GM23338 (cell line): ENCODE results near the gene EIF5A. TPM values are rescaled to one million over a fixed set of nuclear protein-coding genes. Genes with fewer than 3 reads are reported as not detected.

Experiments
- ATAC-seq: fragments of 200-7000 bp; cut with Tn5 transposase; 3 replicates; pipeline ENCODE4 v1.9.1; 2020
- DNase-seq: peaks from one replicate; pipeline ENCODE4 v3.0.0-alpha.2; 2015; ENCODE audit warnings: low spot score
- H2AFZ ChIP-seq: fragments of 200-600 bp; sonication (generic); 2 replicates; pipeline ENCODE4 v1.8.0; 2016; ENCODE audit warnings: antibody characterized with exemption, mild to moderate bottlenecking, moderate library complexity
- H3F3A ChIP-seq: fragments of 200-600 bp; sonication (generic); replicated peaks from 2 replicates; pipeline ENCODE4 v1.8.0; 2017; ENCODE audit warnings: antibody characterized with exemption, mixed run types, low read depth
- H3K27ac ChIP-seq: fragments of 200-600 bp; sonication (generic); 2 replicates; pipeline ENCODE4 v1.6.1; 2016; ENCODE audit warnings: low read depth
- H3K27me3 ChIP-seq: fragments of 200-600 bp; sonication (generic); 2 replicates; pipeline ENCODE4 v1.8.0; 2016; ENCODE audit warnings: mild to moderate bottlenecking, mixed run types, moderate library complexity; ENCODE audit not compliant: insufficient read depth
- H3K36me3 ChIP-seq: fragments of 200-600 bp; sonication (generic); 2 replicates; pipeline ENCODE4 v1.8.0; 2016; ENCODE audit warnings: mild to moderate bottlenecking; ENCODE audit not compliant: insufficient read depth
- H3K4me1 ChIP-seq: fragments of 200-600 bp; sonication (generic); 2 replicates; pipeline ENCODE4 v1.8.0; 2016; ENCODE audit warnings: mild to moderate bottlenecking, moderate library complexity; ENCODE audit not compliant: insufficient read depth
- H3K4me2 ChIP-seq: fragments of 200-600 bp; sonication (generic); 2 replicates; pipeline ENCODE4 v1.7.1; 2017; ENCODE audit warnings: mixed run types
- H3K4me3 ChIP-seq: fragments of 200-600 bp; sonication (generic); 2 replicates; pipeline ENCODE4 v1.6.1; 2016; ENCODE audit warnings: mixed run types
- H3K79me2 ChIP-seq: fragments of 200-600 bp; sonication (generic); replicated peaks from 2 replicates; pipeline ENCODE4 v1.8.0; 2017; ENCODE audit warnings: mild to moderate bottlenecking; ENCODE audit not compliant: insufficient read depth
- H3K9me2 ChIP-seq: fragments of 200-600 bp; sonication (generic); 2 replicates; pipeline ENCODE4 v1.8.0; 2017; ENCODE audit not compliant: insufficient read depth
- H4K20me1 ChIP-seq: fragments of 200-600 bp; sonication (generic); replicated peaks from 2 replicates; pipeline ENCODE4 v1.8.0; 2017; ENCODE audit warnings: mild to moderate bottlenecking; ENCODE audit not compliant: insufficient read depth
- H3K27ac Mint-ChIP-seq: 2 replicates; pipeline ENCODE4 v1.8.0; 2020; ENCODE audit warnings: inconsistent platforms, mild to moderate bottlenecking, moderate library complexity, mixed read lengths
- H3K27me3 Mint-ChIP-seq: 3 replicates; pipeline ENCODE4 v1.8.0; 2022; ENCODE audit warnings: low read depth, mild to moderate bottlenecking, moderate library complexity, mixed read lengths, inconsistent platforms; ENCODE audit not compliant: insufficient read depth, poor library complexity
- H3K36me3 Mint-ChIP-seq: 3 replicates; pipeline ENCODE4 v1.8.0; 2021; ENCODE audit warnings: low read depth, mild to moderate bottlenecking, inconsistent platforms, moderate library complexity, mixed read lengths
- H3K4me1 Mint-ChIP-seq: 3 replicates; pipeline ENCODE4 v1.8.0; 2020; ENCODE audit warnings: mild to moderate bottlenecking, inconsistent platforms, mixed read lengths
- H3K4me3 Mint-ChIP-seq: 3 replicates; pipeline ENCODE4 v1.8.0; 2021; ENCODE audit warnings: moderate library complexity, mild to moderate bottlenecking, inconsistent platforms, mixed read lengths
- H3K9me3 Mint-ChIP-seq: 3 replicates; pipeline ENCODE4 v1.8.0; 2020; ENCODE audit warnings: moderate library complexity, mild to moderate bottlenecking, inconsistent platforms, mixed read lengths
- CREB1 ChIP-seq: fragments of 250-450 bp; sonication (Bioruptor Pico); IDR thresholded peaks from 2 replicates; pipeline ENCODE4 v1.5.0; 2020; ENCODE audit warnings: low read depth, mild to moderate bottlenecking, moderate library complexity
- ETS1 ChIP-seq: IDR thresholded peaks from 2 replicates; pipeline ENCODE4 v1.6.1; 2016; ENCODE audit warnings: antibody characterized with exemption
- EZH2 ChIP-seq: fragments of 200-600 bp; sonication (generic); IDR thresholded peaks from one replicate; pipeline ENCODE4 v1.8.0; 2017; ENCODE audit warnings: antibody characterized with exemption, mild to moderate bottlenecking, low read depth; ENCODE audit not compliant: unreplicated experiment
- JUNB ChIP-seq: IDR thresholded peaks from one replicate; pipeline ENCODE4 v1.6.1; 2016; ENCODE audit warnings: antibody characterized with exemption; ENCODE audit not compliant: unreplicated experiment
- NANOG ChIP-seq: IDR thresholded peaks from 2 replicates; pipeline ENCODE4 v1.6.1; 2016; ENCODE audit warnings: antibody characterized with exemption, borderline replicate concordance
- POLR2AphosphoS5 ChIP-seq: IDR thresholded peaks from 2 replicates; pipeline ENCODE4 v1.6.1; 2016; ENCODE audit warnings: antibody characterized with exemption, low read depth
- STAT1 ChIP-seq: IDR thresholded peaks from one replicate; pipeline ENCODE4 v1.6.1; 2016; ENCODE audit warnings: antibody characterized with exemption; ENCODE audit not compliant: unreplicated experiment
- ZNF114 ChIP-seq: fragments of 250-450 bp; sonication (Bioruptor Pico); IDR thresholded peaks from 2 replicates; pipeline ENCODE4 v1.5.0; 2020; ENCODE audit warnings: mild to moderate bottlenecking, moderate library complexity
- ZNF331 ChIP-seq: fragments of 250-450 bp; sonication (Bioruptor Pico); IDR thresholded peaks from 2 replicates; pipeline ENCODE4 v1.5.0; 2020; ENCODE audit warnings: low read depth, mild to moderate bottlenecking, moderate library complexity
- polyA plus RNA-seq: library from polyadenylated mRNA; unstranded; fragments of >200 nt; fragmentation: Nextera tagmentation; extraction: Ambion mirVana; gene quantifications from 2 replicates; pipeline ENCODE4 v1.2.1, GENCODE V29; 2016
- total RNA-seq: library from RNA; depleted of rRNA; stranded (reverse); fragments of >200 nt; shearing (Covaris generic); gene quantifications from 2 replicates; pipeline ENCODE4 v1.2.3, GENCODE V29; 2014
- TF ChIP-seq, protein P1 (sequence below), 2 experiments: fragments of 200-600 bp in 1 of 2; sonication (generic) in 1 of 2; conservative IDR thresholded peaks; 2 replicates each; pipeline versions ENCODE4 v1.5.1 to v1.6.1; 2016 to 2017; ENCODE audit warnings: antibody characterized with exemption in 2 of 2, low read depth in 2 of 2, mild to moderate bottlenecking in 2 of 2, moderate library complexity in 1 of 2
- TF ChIP-seq, protein P2 (sequence below): fragments of 250-450 bp; sonication (Bioruptor Pico); IDR thresholded peaks from 2 replicates; pipeline ENCODE4 v1.5.0; 2020; ENCODE audit warnings: mild to moderate bottlenecking, moderate library complexity

Gene EIF5A
- total and polyA plus RNA-seq, 2 experiments from 2014 or later, result 833 to 1,562 TPM

DNA sequence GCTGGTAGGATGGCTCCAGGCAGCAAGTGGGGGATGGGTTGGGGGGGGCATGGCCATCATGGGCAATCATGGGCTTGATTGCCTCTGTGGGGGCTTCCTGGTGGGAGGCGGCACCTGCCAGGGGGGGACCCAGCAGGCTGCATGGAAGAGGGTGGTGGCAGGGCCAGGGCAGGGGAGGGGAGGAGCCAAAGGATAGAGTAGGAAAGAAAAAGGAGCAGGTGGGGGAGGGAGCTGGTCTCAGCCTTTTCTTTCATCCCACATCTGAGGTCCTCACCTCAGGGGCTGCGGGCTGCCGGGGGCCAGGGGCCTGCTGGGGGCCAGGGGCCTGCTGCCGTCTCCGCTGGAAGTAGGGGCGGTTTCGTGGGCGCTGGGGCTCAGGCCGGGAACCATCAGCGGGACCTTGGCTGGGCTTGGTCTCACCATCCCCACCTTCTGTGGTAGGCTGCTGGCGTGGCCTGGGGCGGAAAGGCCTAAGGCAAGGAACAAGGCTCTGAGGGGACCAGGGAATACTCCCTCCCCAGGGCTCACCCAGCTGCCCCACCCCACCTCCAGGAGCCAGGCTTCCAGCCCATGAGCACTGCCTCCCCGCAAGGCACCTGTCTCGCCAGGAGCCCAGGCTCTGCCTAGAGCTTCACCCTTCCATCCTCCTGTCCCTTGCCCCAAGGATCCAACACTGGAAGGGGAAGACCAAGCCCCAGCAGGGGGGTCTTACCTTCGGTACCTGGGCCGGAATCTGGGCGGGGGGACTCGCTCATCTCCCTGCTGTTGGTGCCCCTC is 18.0 kb upstream of the EIF5A start:
- peaks cover 7% of the 10 kb centered on the region; the same call in 1 of the 2 replicates for H4K20me1 ChIP-seq
- H3K9me2 ChIP-seq, result no peaks in the 10 kb centered on the region
- H3K36me3 Mint-ChIP-seq, result peaks cover 18% of the 10 kb centered on the region
- H3K4me1 Mint-ChIP-seq, result peaks cover 27% of the 10 kb centered on the region
- no peak overlapping the region for H3K4me2 ChIP-seq
- H3K27me3 Mint-ChIP-seq, result peaks cover 14% of the 10 kb centered on the region
- no peak for TF ChIP-seq NANOG
- TF ChIP-seq JUNB, result no peak
- peak; percentile 7; the same call in 1 of the 2 replicates for TF ChIP-seq POLR2AphosphoS5
- TF ChIP-seq STAT1, result no peak
- no peak for DNase-seq
- no peak overlapping the region for H3K27ac ChIP-seq
- no peaks in the 10 kb centered on the region for H3K79me2 ChIP-seq
- H3K4me1 ChIP-seq, result peaks cover 7% of the 10 kb centered on the region
- H3F3A ChIP-seq, result 0 out of 2 replicates have a peak, but pooled peaks cover 9% of the 10 kb centered on the region
- H2AFZ ChIP-seq, result no peak overlapping the region
- no peak overlapping the region; the same call in 2 of the 3 replicates for H3K4me3 Mint-ChIP-seq
- H3K27ac Mint-ChIP-seq, result no peak overlapping the region
- peak; percentile 16 for ATAC-seq
- peaks cover 5% of the 10 kb centered on the region; the same call in 1 of the 2 replicates for H3K36me3 ChIP-seq
- H3K27me3 ChIP-seq, result no peaks in the 10 kb centered on the region
- no peak overlapping the region for H3K4me3 ChIP-seq
- no peaks in the 10 kb centered on the region; the same call in 2 of the 3 replicates for H3K9me3 Mint-ChIP-seq

DNA sequence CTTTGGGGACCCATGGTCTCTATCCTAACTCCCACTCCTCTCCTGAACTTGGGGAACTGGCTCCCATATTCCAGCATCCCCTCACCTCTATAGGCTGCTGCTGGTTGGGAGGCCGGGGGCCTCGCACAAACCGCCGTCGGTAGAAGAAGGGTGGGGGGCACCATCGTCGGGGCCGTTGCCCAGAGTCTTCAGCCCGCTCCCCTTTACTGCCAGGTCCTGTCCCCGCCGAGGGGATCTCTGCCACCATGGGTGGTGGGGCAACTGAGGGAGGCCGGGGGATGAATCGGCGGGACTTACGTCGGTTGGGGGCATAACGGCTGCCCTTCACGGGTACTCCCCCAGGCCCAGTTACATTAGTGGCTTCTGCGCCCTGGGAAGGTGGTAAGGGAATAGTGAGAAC is 17.3 kb upstream of the EIF5A start:
- H3K27me3 Mint-ChIP-seq, result peaks cover 16% of the 10 kb centered on the region
- DNase-seq (no peak), ATAC-seq (no peak)
- Histone ChIP-seq H3K36me3 (peaks cover 5% of the 10 kb centered on the region; the same call in 1 of the 2 replicates), H3K4me1 (peaks cover 10% of the 10 kb centered on the region), H4K20me1 (peaks cover 7% of the 10 kb centered on the region; the same call in 1 of the 2 replicates), H3K27me3 (no peaks in the 10 kb centered on the region), H2AFZ (no peak overlapping the region), H3K27ac (no peak overlapping the region), H3K9me2 (no peaks in the 10 kb centered on the region), H3F3A (0 out of 2 replicates have a peak, but pooled peaks cover 9% of the 10 kb centered on the region), H3K4me2 (no peak overlapping the region), H3K79me2 (no peaks in the 10 kb centered on the region), H3K4me3 (no peak overlapping the region)
- TF ChIP-seq ZNF331 (no peak), JUNB (no peak), ZNF114 (CRISPR knock-in tag) (no peak), POLR2AphosphoS5 (no peak), CREB1 (CRISPR knock-in tag) (no peak), STAT1 (no peak), EZH2 (no peak), ETS1 (no peak)
- TF ChIP-seq, protein P1, sequence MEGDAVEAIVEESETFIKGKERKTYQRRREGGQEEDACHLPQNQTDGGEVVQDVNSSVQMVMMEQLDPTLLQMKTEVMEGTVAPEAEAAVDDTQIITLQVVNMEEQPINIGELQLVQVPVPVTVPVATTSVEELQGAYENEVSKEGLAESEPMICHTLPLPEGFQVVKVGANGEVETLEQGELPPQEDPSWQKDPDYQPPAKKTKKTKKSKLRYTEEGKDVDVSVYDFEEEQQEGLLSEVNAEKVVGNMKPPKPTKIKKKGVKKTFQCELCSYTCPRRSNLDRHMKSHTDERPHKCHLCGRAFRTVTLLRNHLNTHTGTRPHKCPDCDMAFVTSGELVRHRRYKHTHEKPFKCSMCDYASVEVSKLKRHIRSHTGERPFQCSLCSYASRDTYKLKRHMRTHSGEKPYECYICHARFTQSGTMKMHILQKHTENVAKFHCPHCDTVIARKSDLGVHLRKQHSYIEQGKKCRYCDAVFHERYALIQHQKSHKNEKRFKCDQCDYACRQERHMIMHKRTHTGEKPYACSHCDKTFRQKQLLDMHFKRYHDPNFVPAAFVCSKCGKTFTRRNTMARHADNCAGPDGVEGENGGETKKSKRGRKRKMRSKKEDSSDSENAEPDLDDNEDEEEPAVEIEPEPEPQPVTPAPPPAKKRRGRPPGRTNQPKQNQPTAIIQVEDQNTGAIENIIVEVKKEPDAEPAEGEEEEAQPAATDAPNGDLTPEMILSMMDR (conservative IDR thresholded peaks at IDR 0.05; ENCODE audit: low read depth in 2 of 2), result no peak
- TF ChIP-seq, protein P2, sequence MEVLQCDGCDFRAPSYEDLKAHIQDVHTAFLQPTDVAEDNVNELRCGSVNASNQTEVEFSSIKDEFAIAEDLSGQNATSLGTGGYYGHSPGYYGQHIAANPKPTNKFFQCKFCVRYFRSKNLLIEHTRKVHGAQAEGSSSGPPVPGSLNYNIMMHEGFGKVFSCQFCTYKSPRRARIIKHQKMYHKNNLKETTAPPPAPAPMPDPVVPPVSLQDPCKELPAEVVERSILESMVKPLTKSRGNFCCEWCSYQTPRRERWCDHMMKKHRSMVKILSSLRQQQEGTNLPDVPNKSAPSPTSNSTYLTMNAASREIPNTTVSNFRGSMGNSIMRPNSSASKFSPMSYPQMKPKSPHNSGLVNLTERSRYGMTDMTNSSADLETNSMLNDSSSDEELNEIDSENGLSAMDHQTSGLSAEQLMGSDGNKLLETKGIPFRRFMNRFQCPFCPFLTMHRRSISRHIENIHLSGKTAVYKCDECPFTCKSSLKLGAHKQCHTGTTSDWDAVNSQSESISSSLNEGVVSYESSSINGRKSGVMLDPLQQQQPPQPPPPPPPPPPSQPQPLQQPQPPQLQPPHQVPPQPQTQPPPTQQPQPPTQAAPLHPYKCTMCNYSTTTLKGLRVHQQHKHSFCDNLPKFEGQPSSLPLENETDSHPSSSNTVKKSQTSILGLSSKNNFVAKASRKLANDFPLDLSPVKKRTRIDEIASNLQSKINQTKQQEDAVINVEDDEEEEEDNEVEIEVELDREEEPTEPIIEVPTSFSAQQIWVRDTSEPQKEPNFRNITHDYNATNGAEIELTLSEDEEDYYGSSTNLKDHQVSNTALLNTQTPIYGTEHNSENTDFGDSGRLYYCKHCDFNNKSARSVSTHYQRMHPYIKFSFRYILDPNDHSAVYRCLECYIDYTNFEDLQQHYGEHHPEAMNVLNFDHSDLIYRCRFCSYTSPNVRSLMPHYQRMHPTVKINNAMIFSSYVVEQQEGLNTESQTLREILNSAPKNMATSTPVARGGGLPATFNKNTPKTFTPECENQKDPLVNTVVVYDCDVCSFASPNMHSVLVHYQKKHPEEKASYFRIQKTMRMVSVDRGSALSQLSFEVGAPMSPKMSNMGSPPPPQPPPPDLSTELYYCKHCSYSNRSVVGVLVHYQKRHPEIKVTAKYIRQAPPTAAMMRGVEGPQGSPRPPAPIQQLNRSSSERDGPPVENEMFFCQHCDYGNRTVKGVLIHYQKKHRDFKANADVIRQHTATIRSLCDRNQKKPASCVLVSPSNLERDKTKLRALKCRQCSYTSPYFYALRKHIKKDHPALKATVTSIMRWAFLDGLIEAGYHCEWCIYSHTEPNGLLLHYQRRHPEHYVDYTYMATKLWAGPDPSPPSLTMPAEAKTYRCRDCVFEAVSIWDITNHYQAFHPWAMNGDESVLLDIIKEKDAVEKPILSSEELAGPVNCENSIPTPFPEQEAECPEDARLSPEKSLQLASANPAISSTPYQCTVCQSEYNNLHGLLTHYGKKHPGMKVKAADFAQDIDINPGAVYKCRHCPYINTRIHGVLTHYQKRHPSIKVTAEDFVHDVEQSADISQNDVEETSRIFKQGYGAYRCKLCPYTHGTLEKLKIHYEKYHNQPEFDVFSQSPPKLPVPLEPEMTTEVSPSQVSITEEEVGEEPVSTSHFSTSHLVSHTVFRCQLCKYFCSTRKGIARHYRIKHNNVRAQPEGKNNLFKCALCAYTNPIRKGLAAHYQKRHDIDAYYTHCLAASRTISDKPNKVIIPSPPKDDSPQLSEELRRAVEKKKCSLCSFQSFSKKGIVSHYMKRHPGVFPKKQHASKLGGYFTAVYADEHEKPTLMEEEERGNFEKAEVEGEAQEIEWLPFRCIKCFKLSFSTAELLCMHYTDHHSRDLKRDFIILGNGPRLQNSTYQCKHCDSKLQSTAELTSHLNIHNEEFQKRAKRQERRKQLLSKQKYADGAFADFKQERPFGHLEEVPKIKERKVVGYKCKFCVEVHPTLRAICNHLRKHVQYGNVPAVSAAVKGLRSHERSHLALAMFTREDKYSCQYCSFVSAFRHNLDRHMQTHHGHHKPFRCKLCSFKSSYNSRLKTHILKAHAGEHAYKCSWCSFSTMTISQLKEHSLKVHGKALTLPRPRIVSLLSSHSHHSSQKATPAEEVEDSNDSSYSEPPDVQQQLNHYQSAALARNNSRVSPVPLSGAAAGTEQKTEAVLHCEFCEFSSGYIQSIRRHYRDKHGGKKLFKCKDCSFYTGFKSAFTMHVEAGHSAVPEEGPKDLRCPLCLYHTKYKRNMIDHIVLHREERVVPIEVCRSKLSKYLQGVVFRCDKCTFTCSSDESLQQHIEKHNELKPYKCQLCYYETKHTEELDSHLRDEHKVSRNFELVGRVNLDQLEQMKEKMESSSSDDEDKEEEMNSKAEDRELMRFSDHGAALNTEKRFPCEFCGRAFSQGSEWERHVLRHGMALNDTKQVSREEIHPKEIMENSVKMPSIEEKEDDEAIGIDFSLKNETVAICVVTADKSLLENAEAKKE (CRISPR knock-in tag), result no peak
- no peak overlapping the region for H3K27ac Mint-ChIP-seq
- no peak overlapping the region; the same call in 2 of the 3 replicates for H3K4me3 Mint-ChIP-seq
- H3K9me3 Mint-ChIP-seq, result peaks cover under 1% of the 10 kb centered on the region; the same call in 1 of the 3 replicates
- peaks cover 18% of the 10 kb centered on the region for H3K36me3 Mint-ChIP-seq
- peaks cover 27% of the 10 kb centered on the region for H3K4me1 Mint-ChIP-seq
